HepG2 (cell line): ENCODE measurements around the gene OVOL2. TPM values are rescaled to one million over a fixed set of nuclear protein-coding genes. Genes with fewer than 3 reads are reported as not detected.
A peak's percentile ranks its signal among the peaks of the same experiment; 100 is the strongest.

ENCODE experiments used
- ARHGAP35 ChIP-seq: sonication (generic); formaldehyde crosslinking; IDR thresholded peaks from 2 replicates; pipeline ENCODE4 v1.9.0; 2022; ENCODE audit warnings: mild to moderate bottlenecking, inconsistent platforms, moderate library complexity, missing genetic modification reagents, borderline replicate concordance
- BCL6 ChIP-seq: IDR thresholded peaks from 2 replicates; pipeline ENCODE4 v1.6.1; 2016; ENCODE audit warnings: missing genetic modification reagents, missing compliant biosample characterization
- CBX5 ChIP-seq: sonication (generic); formaldehyde crosslinking; IDR thresholded peaks from 2 replicates; pipeline ENCODE4 v1.4.0; 2020; ENCODE audit warnings: missing genetic modification reagents, borderline replicate concordance
- MAFF ChIP-seq: IDR thresholded peaks from 2 replicates; pipeline ENCODE4 v1.6.1; 2011; ENCODE audit warnings: low read depth, low read length, improper control_type of control experiment
- MEIS2 ChIP-seq: sonication (generic); formaldehyde crosslinking; IDR thresholded peaks from 2 replicates; pipeline ENCODE4 v1.9.0; 2021; ENCODE audit warnings: mild to moderate bottlenecking, missing genetic modification reagents
- NFKB2 ChIP-seq: sonication (generic); formaldehyde crosslinking; IDR thresholded peaks from 2 replicates; pipeline ENCODE4 v1.4.0; 2020; ENCODE audit warnings: missing genetic modification reagents, borderline replicate concordance
- PHF21A ChIP-seq: sonication (generic); formaldehyde crosslinking; IDR thresholded peaks from 2 replicates; pipeline ENCODE4 v1.5.0; 2020; ENCODE audit warnings: mild to moderate bottlenecking, missing genetic modification reagents
- SP2 ChIP-seq: sonication (generic); formaldehyde crosslinking; IDR thresholded peaks from 2 replicates; pipeline ENCODE4 v1.5.1; 2020; ENCODE audit warnings: mild to moderate bottlenecking, missing genetic modification reagents
- ZFAT ChIP-seq: sonication (generic); formaldehyde crosslinking; conservative IDR thresholded peaks from 2 replicates; pipeline ENCODE4 v1.8.1; 2023; ENCODE audit warnings: missing genetic modification reagents, inconsistent platforms
- ZMYM2 ChIP-seq: sonication (generic); formaldehyde crosslinking; IDR thresholded peaks from 2 replicates; pipeline ENCODE4 v1.8.0; 2022; ENCODE audit warnings: mild to moderate bottlenecking, missing genetic modification reagents
- ZNF879 ChIP-seq: sonication (generic); formaldehyde crosslinking; IDR thresholded peaks from 2 replicates; pipeline ENCODE4 v1.8.1; 2023; ENCODE audit warnings: missing genetic modification reagents
- ZSCAN21 ChIP-seq: sonication (generic); formaldehyde crosslinking; IDR thresholded peaks from 2 replicates; pipeline ENCODE4 v1.8.0; 2022; ENCODE audit warnings: mild to moderate bottlenecking, missing genetic modification reagents, moderate library complexity, borderline replicate concordance
- ZSCAN29 ChIP-seq: sonication (generic); formaldehyde crosslinking; conservative IDR thresholded peaks from 2 replicates; pipeline ENCODE4 v1.4.0; 2020; ENCODE audit warnings: mild to moderate bottlenecking, missing genetic modification reagents
- ZSCAN9 ChIP-seq: IDR thresholded peaks from 2 replicates; pipeline ENCODE4 v1.6.1; 2016; ENCODE audit warnings: borderline replicate concordance
- polyA plus RNA-seq, 8 experiments: library from polyadenylated mRNA; depleted of rRNA in 3 of 8; stranded (reverse) in 7 of 8; unstranded in 1 of 8; fragments of >200 nt; fragmentation: Illumina TruSeq in 4 of 8; extraction: Trizol in 4 of 8; gene quantifications; 2 replicates each; pipeline versions ENCODE4 v1.2.1 to v1.2.3, GENCODE V29; 2011 to 2016; ENCODE audit warnings: low read depth in 4 of 8, missing spikeins in 1 of 8, mixed read lengths in 1 of 8; ENCODE audit not compliant: insufficient read depth in 1 of 8
- total RNA-seq, 5 experiments: library from RNA; depleted of rRNA; stranded (reverse); fragments of >200 nt; fragmentation: Illumina TruSeq; extraction: Trizol; gene quantifications; 2 replicates each; pipeline ENCODE4 v1.2.3, GENCODE V29; 2016; ENCODE audit warnings: low read depth in 1 of 5
- TF ChIP-seq, protein P1 (sequence below): sonication (generic); formaldehyde crosslinking; IDR thresholded peaks from 2 replicates; pipeline ENCODE4 v1.8.0; 2022; ENCODE audit warnings: missing genetic modification reagents, low read depth, mild to moderate bottlenecking, borderline replicate concordance
- TF ChIP-seq, protein P2 (sequence below): sonication (generic); formaldehyde crosslinking; IDR thresholded peaks from 2 replicates; pipeline ENCODE4 v1.4.0; 2020; ENCODE audit warnings: missing genetic modification reagents, mild to moderate bottlenecking, borderline replicate concordance
- TF ChIP-seq, protein P3 (sequence below): sonication (generic); formaldehyde crosslinking; conservative IDR thresholded peaks from 2 replicates; pipeline ENCODE4 v1.8.0; 2022; ENCODE audit warnings: mild to moderate bottlenecking, moderate library complexity, missing genetic modification reagents
- TF ChIP-seq, protein P4 (sequence below): sonication (generic); formaldehyde crosslinking; IDR thresholded peaks from 2 replicates; pipeline ENCODE4 v1.4.0; 2020; ENCODE audit warnings: mild to moderate bottlenecking, missing genetic modification reagents, borderline replicate concordance
- TF ChIP-seq, protein P5 (sequence below): sonication (generic); formaldehyde crosslinking; IDR thresholded peaks from 2 replicates; pipeline ENCODE4 v1.4.0; 2020; ENCODE audit warnings: missing genetic modification reagents

OVOL2 gene
- total and polyA plus RNA-seq, 2 of the 13 experiments (the other 11 are each of a cell fraction or from before 2014, with no cell fraction given) = 0.20 to 0.31 TPM

DNA sequence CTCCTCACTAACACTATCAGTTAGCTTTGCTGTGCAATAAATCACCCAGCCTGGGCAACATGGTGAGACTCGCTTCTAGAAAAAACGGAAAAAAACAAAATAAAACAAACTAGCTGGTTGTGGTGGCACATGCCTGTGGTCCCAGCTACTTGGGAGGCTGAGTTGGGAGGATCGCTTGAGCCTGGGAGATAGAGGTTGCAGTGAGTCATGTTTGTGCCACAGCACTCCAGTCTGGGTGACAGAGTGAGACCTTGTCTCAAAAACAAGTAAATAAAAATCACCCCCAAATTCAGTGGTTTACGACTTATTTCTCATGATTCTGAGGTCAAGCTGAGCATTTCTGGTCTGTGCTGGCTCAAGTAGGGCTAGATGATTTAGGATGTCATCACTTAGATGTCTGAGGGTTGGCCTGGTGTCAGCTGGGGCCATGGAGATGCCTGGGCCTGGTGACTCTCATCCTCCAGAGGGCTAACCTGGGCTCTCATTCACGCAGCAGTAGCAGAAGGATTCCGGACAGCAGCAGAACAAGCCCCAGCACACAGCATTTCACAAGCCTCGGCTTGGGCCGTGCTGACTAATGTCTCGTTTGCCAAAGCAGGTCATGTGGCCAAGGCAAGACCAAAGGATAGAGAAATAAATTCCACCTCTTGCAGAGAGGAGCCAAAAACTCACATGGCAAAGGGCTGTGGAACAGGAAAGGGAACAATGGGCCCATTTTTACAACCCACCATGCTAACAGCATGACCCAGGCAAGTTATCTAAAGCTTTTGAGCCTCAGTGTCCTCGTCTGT, 56.4 kb downstream of the OVOL2 start (continued):
- TF ChIP-seq MEIS2 (CRISPR knock-in tag) (no peak), ZFAT (CRISPR knock-in tag) (no peak), MAFF (0 out of 2 replicates have a peak, but pooled peaks have one; percentile 37), SP2 (CRISPR knock-in tag) (no peak), CBX5 (peak; percentile 95), ARHGAP35 (CRISPR knock-in tag) (no peak), ZMYM2 (CRISPR knock-in tag) (0 out of 2 replicates have a peak, but pooled peaks have one; percentile 38), BCL6 (CRISPR knock-in tag) (no peak), ZNF879 (CRISPR knock-in tag) (no peak), ZSCAN29 (CRISPR knock-in tag) (no peak; the same call in 1 of the 2 replicates), NFKB2 (CRISPR knock-in tag) (no peak), ZSCAN9 (CRISPR knock-in tag) (no peak), PHF21A (0 out of 2 replicates have a peak, but pooled peaks have one; percentile 27), ZSCAN21 (no peak)
- TF ChIP-seq, protein P1, sequence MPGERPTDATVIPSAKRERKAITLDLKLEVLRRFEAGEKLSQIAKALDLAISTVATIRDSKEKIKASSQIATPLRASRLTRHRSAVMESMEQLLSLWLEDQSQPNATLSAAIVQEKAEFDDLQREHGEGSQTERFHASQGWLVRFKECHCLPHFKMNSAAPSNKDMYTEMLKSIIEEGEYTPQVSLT (CRISPR knock-in tag) = no peak
- TF ChIP-seq, protein P2, sequence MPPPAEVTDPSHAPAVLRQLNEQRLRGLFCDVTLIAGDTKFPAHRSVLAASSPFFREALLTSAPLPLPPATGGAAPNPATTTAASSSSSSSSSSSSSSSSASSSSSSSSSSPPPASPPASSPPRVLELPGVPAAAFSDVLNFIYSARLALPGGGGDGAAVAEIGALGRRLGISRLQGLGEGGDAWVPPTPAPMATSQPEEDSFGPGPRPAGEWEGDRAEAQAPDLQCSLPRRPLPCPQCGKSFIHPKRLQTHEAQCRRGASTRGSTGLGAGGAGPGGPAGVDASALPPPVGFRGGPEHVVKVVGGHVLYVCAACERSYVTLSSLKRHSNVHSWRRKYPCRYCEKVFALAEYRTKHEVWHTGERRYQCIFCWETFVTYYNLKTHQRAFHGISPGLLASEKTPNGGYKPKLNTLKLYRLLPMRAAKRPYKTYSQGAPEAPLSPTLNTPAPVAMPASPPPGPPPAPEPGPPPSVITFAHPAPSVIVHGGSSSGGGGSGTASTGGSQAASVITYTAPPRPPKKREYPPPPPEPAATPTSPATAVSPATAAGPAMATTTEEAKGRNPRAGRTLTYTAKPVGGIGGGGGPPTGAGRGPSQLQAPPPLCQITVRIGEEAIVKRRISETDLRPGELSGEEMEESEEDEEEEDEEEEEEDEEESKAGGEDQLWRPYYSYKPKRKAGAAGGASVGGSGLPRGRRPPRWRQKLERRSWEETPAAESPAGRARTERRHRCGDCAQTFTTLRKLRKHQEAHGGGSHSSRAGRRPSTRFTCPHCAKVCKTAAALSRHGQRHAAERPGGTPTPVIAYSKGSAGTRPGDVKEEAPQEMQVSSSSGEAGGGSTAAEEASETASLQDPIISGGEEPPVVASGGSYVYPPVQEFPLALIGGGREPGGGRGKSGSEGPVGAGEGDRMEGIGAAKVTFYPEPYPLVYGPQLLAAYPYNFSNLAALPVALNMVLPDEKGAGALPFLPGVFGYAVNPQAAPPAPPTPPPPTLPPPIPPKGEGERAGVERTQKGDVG (CRISPR knock-in tag) = no peak
- TF ChIP-seq, protein P3, sequence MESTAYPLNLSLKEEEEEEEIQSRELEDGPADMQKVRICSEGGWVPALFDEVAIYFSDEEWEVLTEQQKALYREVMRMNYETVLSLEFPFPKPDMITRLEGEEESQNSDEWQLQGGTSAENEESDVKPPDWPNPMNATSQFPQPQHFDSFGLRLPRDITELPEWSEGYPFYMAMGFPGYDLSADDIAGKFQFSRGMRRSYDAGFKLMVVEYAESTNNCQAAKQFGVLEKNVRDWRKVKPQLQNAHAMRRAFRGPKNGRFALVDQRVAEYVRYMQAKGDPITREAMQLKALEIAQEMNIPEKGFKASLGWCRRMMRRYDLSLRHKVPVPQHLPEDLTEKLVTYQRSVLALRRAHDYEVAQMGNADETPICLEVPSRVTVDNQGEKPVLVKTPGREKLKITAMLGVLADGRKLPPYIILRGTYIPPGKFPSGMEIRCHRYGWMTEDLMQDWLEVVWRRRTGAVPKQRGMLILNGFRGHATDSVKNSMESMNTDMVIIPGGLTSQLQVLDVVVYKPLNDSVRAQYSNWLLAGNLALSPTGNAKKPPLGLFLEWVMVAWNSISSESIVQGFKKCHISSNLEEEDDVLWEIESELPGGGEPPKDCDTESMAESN (CRISPR knock-in tag) = no peak
- TF ChIP-seq, protein P4, sequence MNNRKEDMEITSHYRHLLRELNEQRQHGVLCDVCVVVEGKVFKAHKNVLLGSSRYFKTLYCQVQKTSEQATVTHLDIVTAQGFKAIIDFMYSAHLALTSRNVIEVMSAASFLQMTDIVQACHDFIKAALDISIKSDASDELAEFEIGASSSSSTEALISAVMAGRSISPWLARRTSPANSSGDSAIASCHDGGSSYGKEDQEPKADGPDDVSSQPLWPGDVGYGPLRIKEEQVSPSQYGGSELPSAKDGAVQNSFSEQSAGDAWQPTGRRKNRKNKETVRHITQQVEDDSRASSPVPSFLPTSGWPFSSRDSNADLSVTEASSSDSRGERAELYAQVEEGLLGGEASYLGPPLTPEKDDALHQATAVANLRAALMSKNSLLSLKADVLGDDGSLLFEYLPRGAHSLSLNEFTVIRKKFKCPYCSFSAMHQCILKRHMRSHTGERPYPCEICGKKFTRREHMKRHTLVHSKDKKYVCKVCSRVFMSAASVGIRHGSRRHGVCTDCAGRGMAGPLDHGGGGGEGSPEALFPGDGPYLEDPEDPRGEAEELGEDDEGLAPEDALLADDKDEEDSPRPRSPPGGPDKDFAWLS = no peak
- TF ChIP-seq, protein P5, sequence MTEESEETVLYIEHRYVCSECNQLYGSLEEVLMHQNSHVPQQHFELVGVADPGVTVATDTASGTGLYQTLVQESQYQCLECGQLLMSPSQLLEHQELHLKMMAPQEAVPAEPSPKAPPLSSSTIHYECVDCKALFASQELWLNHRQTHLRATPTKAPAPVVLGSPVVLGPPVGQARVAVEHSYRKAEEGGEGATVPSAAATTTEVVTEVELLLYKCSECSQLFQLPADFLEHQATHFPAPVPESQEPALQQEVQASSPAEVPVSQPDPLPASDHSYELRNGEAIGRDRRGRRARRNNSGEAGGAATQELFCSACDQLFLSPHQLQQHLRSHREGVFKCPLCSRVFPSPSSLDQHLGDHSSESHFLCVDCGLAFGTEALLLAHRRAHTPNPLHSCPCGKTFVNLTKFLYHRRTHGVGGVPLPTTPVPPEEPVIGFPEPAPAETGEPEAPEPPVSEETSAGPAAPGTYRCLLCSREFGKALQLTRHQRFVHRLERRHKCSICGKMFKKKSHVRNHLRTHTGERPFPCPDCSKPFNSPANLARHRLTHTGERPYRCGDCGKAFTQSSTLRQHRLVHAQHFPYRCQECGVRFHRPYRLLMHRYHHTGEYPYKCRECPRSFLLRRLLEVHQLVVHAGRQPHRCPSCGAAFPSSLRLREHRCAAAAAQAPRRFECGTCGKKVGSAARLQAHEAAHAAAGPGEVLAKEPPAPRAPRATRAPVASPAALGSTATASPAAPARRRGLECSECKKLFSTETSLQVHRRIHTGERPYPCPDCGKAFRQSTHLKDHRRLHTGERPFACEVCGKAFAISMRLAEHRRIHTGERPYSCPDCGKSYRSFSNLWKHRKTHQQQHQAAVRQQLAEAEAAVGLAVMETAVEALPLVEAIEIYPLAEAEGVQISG (CRISPR knock-in tag) = no peak
